ENCODE results near the gene PPP2R5E.
"Not testable (repeated sequence)": the region's sequence is repeated elsewhere in the genome, so short reads cannot be mapped to it uniquely, and the experiment has no call there.

The PPP2R5E gene

DNA sequence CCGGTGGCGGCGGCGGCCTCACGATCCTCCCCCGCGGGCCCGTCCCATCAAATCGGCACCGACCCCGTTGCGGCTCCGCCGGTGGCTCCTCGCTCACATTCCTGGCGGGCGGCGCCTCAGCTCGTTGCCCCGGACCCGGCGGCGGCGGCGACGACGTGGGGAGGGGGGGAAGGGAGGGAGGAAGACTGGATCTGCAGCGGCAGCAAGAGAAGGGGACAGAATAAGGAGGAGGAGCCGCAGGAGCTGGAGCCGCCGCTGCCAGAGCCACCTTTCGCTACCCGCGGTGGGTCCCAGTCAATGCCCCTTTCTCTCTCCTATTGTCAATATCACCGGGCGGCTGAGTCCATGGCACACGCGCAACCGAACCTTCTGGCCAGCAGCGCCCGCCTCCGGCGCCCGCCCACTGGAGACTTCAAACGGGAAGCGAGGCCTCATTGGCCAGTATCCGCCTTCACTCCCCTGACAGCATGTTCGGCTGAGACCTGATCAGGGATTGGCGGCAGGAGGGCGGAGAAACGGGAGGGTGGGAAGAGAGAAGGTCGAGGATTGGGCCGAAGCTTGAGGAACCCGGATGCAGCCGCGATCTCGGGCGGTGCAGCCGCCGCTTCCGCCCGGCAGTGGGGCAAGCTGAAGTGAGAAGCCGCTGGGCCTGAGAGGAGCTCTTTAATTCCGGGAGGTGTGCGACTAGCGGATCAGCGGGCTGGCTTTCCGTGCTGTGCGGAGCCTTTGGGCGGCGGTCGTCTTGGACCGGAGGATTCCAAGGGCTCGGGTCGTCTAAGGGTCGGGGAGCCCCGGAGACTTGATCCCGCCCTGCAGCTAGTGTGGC is at the start of gene PPP2R5E:
Gene PPP2R5E (minus strand): TSS at position 378 of the 826 bp plus-strand sequence. CDS start 3,692 bp downstream, outside the sequence.
- FAIRE-seq, result peak; percentile 97

GRCh38 chr14:63583046-63583445 is 39.9 kb upstream of the PPP2R5E start:
- FAIRE-seq, result not testable (repeated sequence)

DNA sequence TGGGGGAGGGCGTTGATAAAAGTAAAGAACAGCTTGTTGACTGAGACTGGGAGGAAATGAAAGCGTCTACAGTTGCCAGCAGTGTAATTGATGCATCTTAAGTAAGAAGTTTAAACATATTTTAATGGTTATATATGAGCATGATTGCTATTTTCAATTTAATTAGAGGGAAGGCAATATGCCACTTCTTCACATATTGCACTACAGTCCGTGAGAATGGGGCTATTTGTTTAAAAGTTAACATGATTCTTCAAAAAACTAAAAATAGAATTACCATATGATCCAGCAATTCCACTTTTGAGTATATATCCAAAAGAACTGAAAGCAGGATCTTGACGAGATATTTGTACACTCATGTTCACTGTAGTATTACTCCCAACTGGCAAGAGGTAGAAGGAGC is 38.3 kb upstream of the PPP2R5E start:
- FAIRE-seq, result no peak

DNA sequence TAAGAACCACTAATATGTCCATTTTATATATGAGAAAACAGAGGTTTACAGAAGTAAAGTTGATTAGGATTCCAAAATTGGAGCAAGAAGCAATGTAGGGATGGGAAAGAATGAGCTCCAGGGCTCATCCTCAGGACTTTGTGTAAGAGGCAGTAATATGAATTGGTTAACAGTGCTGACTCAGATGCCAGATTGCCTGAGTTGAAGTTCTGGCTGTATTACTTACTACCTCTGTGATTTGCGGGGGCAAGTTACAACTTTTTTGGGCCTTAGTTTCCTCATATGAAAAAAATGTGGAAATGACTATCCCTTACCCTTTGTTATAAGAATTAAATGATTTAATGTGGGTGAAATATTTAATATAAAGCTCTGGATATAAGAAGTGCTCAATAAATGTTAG is 35.1 kb upstream of the PPP2R5E start:
- no peak for FAIRE-seq

GRCh38 chr14:63573581-63573980 is 30.4 kb upstream of the PPP2R5E start:
- FAIRE-seq, result no peak

DNA sequence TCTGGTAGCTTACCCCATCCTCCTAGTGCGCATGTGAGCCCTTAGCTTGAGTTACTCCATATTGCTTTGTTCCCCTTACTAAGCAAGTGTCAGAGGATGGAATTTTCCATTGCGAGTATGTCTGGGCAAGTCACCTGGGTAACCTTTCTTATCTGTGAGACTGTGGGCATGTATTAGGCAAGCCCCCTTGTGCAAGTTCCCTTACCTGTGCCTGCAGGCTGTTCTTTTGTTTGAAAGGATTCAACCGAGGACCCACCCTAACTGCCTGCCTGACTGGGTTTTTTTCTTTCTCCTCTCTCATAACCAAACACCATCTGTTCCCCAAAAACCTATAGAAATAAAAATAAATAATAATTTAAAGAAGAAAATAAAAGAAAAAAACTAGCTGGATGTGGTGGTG is 22.3 kb upstream of the PPP2R5E start:
- FAIRE-seq, result no peak

DNA sequence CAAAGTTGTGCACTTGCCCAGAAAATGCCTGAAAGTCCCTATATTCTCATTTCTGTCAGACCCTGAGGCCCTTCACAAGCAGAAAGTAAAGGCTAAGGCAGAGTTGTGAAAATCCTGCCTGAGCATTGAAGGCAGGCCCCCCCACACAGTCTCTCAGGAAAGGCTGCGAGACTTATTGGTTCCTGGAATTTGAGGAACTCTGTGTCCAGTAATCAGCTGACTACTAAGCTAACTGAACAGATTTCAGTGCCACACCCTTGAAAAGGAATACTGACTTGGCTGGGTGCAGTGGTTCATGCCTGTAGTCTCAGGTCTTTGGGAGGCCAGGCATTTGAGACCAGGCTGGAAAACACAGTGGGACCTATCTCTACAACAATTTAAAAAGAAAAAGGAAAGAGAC is 21.1 kb upstream of the PPP2R5E start:
- no peak for FAIRE-seq

DNA sequence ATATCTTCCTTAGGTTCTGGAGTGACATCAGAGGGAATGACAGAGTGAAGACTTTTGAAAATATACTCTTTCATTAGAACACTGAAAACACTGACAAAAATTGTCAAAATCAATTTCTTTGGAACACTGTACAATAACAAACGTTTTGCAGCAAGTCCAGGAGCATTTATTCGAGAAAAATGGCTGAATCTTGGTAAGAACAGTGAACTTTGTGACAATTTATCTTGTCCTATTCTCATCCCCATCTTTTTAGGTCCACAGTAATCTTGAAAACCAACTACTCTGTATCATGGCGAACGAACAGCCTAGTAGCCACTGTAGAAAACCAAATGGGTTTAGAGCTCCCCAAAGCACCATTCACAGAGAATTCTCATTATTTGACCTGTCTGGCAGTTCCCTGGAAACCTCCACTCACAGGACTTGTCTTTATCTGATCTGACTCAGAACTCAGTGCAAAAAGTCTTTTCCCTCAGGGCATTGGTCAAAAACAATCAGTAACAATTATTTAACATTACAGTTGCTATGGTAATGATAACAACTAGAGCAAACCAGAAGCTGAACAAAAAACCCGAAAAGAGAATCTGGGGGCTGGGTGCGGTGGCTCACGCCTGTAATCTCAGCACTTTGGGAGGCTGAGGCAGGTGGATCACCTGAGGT is 20.3 kb upstream of the PPP2R5E start:
- FAIRE-seq, result no peak

- no peak for FAIRE-seq
Measured at GRCh38 chr14:63562405-63562804, 19.2 kb upstream of the PPP2R5E start.

DNA sequence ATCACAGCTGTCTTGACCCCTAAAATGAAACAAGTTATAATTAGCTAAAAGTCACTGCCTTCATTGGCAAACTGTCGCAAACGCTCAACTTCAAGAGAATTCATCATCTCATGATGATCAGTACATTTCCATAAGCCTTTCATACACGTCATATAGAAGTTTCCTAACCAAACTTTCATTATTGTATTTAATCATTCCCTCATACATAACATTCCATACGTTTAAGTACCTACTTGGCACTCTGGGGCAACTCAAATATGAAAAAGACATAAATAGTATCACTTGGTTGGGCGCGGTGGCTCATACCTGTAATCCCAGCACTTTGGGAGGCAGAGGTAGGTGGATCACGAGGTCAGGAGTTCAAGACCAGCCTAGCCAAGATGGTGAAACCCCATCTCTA is 12.4 kb upstream of the PPP2R5E start:
- no peak for FAIRE-seq

- no peak for FAIRE-seq
Measured at GRCh38 chr14:63551332-63551731, 8.2 kb upstream of the PPP2R5E start.

GRCh38 chr14:63547798-63548335 is 4.7 kb upstream of the PPP2R5E start:
- FAIRE-seq, result no peak

GRCh38 chr14:63545431-63545830 is 2.3 kb upstream of the PPP2R5E start:
- FAIRE-seq, result no peak

- no peak for FAIRE-seq
Measured at GRCh38 chr14:63544591-63545299, 1.6 kb upstream of the PPP2R5E start.

- no peak for FAIRE-seq
Measured at GRCh38 chr14:63543826-63544406, 739 bp upstream of the PPP2R5E start.

DNA sequence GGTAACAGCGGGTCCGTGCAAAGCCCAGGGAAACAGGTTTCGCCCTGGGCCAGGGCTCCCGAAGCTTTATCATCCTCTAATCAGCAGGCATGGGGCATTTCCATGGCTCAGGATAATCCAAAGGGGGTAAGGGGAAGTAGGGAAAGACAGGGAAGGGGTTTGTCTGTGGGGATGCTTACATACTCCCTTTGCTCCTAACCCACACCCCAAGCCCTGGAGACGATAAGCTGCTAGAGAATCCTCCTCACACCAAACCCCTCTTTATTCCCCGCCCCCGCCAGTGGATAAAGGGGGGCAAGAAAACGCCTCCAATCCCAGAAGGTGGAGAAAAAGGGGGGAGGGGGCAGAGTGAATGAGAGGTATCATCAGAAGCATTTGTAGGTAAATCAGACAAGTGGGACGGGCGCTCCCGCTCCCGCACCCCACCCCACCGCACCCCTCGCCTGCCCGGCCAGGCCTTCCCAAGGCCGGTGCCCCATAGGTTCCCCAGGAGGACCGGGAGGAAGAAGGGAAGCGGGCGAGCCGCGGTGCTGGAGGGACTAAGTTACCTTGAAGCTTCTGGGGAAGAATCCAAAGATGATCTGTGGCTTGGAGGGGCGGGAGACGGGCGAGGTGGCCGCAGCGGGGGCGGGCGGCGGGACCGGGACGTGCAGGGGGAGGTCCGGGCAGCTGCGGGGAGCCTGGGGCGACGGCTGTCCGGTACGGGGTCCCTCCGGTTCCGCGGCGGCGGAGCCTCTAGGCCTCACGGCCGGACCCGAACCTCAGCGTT is 762 bp downstream of the PPP2R5E start:
- FAIRE-seq, result no peak

- no peak for FAIRE-seq
Measured at GRCh38 chr14:63535918-63536317, 7.3 kb downstream of the PPP2R5E start.

GRCh38 chr14:63533474-63533873 is 9.7 kb downstream of the PPP2R5E start:
- no peak for FAIRE-seq

GRCh38 chr14:63524537-63525155 is 18.5 kb downstream of the PPP2R5E start:
- FAIRE-seq, result no peak

- FAIRE-seq, result no peak
Measured at GRCh38 chr14:63523735-63524426, 19.3 kb downstream of the PPP2R5E start.

DNA sequence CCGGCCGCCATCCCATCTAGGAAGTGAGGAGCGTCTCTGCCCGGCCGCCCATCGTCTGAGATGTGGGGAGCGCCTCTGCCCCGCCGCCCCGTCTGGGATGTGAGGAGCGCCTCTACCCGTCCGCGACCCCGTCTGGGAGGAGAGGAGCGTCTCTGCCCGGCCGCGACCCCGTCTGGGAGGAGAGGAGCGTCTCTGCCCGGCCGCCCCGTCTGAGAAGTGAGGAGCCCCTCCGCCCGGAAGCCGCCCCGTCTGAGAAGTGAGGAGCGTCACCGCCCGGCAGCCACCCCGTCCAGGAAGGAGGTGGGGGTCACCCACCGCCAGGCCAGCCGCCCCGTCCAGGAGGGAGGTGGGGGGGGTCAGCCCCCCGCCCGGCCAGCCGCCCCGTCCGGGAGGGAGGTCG is 20.7 kb downstream of the PPP2R5E start:
- FAIRE-seq, result not testable (repeated sequence)

Data from A204.1 (cell line).